Lower lobe of right lung (tissue), 1 donor: ENCODE measurements around the gene NEUROG1. TPM values are rescaled to one million over a fixed set of nuclear protein-coding genes. Genes with fewer than 3 reads are reported as not detected.

Experiments used
- total RNA-seq: library from RNA; stranded (reverse); fragmentation: NEBNext Ultra II Directional; extraction: Animal tissue kit (Norgen Biotek cat#: 25700); gene quantifications from one replicate; pipeline ENCODE4 v1.2.1, GENCODE V29; 2021
- donor health status: DM: no; HTN: yes; CAD: no; lungs with severe emphysema.

Gene NEUROG1
- total RNA-seq, 1 donor from 2014 or later, result not detected

Other genes with a start within 250 kb of the NEUROG1 start
- 258 TPM for gene MACROH2A1, start 136.7 kb downstream of the NEUROG1 start, total RNA-seq
- not detected for gene DCANP1, start 88.6 kb downstream of the NEUROG1 start, total RNA-seq
- 0.30 TPM for gene TIFAB, start 83.6 kb downstream of the NEUROG1 start, total RNA-seq
- gene CXCL14, start 43.0 kb upstream of the NEUROG1 start, total RNA-seq, result 42.4 TPM